NOMO-1 treated with DMSO at 0.1 percent for 48 hours (cell line): ENCODE measurements around the gene ZNF423.

Experiments used
- DNase-seq: peaks from one replicate; lab custom pipeline; 2025; ENCODE audit not compliant: unreplicated experiment; lab: John Stamatoyannopoulos, UW

Gene ZNF423

GRCh38 chr16:49649013-49649765, 206.7 kb downstream of the ZNF423 start:
- no peak for DNase-seq

- no peak for DNase-seq
These were observed 208.2 kb downstream of the ZNF423 start for GRCh38 chr16:49647673-49648072.

GRCh38 chr16:49645263-49645662, 210.6 kb downstream of the ZNF423 start:
- DNase-seq: no peak

- no peak for DNase-seq
These were observed 211.8 kb downstream of the ZNF423 start for GRCh38 chr16:49644145-49644463.

- no peak for DNase-seq
These were observed 212.3 kb downstream of the ZNF423 start for GRCh38 chr16:49643429-49644144.

GRCh38 chr16:49641250-49641649, 214.7 kb downstream of the ZNF423 start:
- DNase-seq: no peak

GRCh38 chr16:49640581-49640980, 215.3 kb downstream of the ZNF423 start:
- no peak for DNase-seq

GRCh38 chr16:49639739-49640431, 216.0 kb downstream of the ZNF423 start:
- DNase-seq: no peak

GRCh38 chr16:49638673-49639610, 217.0 kb downstream of the ZNF423 start:
- DNase-seq: no peak

- DNase-seq: no peak
These were observed 217.8 kb downstream of the ZNF423 start for GRCh38 chr16:49637933-49638672.

GRCh38 chr16:49637511-49637910, 218.4 kb downstream of the ZNF423 start:
- no peak for DNase-seq

GRCh38 chr16:49636608-49637007, 219.3 kb downstream of the ZNF423 start:
- no peak for DNase-seq

GRCh38 chr16:49635591-49636581, 220.0 kb downstream of the ZNF423 start:
- no peak for DNase-seq

GRCh38 chr16:49635009-49635350, 220.9 kb downstream of the ZNF423 start:
- no peak for DNase-seq

- no peak for DNase-seq
These were observed 221.5 kb downstream of the ZNF423 start for GRCh38 chr16:49634235-49635008.

- no peak for DNase-seq
These were observed 223.1 kb downstream of the ZNF423 start for GRCh38 chr16:49632795-49633184.

- no peak for DNase-seq
These were observed 223.7 kb downstream of the ZNF423 start for GRCh38 chr16:49632086-49632794.
